Muscle layer of colon (tissue), 2 donors: ENCODE results near the gene OLFML2B.
"Not testable (repeated sequence)": the region's sequence is repeated elsewhere in the genome, so short reads cannot be mapped to it uniquely, and the experiment has no call there.

Experiments used
- H3K27ac ChIP-seq: one replicate; pipeline ENCODE4 v1.7.0; 2013; ENCODE audit warnings: low read depth, mild to moderate bottlenecking, low read length, moderate library complexity
- H3K27me3 ChIP-seq, 2 donors: one replicate each; pipeline ENCODE4 v1.7.0; 2013; ENCODE audit warnings: low read length in 2 of 2, mild to moderate bottlenecking in 2 of 2; ENCODE audit not compliant: insufficient read depth in 2 of 2, control insufficient read depth in 1 of 2
- H3K36me3 ChIP-seq: one replicate; pipeline ENCODE4 v1.7.0; 2013; ENCODE audit warnings: mild to moderate bottlenecking, low read length; ENCODE audit not compliant: insufficient read depth
- H3K4me1 ChIP-seq: one replicate; pipeline ENCODE4 v1.7.0; 2013; ENCODE audit warnings: mild to moderate bottlenecking, low read length; ENCODE audit not compliant: insufficient read depth
- H3K4me3 ChIP-seq, 2 donors: one replicate each; pipeline ENCODE4 v1.7.0; 2013; ENCODE audit warnings: low read length in 2 of 2, low read depth in 1 of 2, mild to moderate bottlenecking in 1 of 2, moderate library complexity in 1 of 2
- H3K9ac ChIP-seq: one replicate; pipeline ENCODE4 v1.7.0; 2013; ENCODE audit warnings: low read length
- H3K9me3 ChIP-seq: one replicate; pipeline ENCODE4 v1.7.0; 2013; ENCODE audit warnings: mild to moderate bottlenecking, low read length
- donor health status: abdominal sarcoma.
- donor health status: Adenocarcinoma of cecum.

The OLFML2B gene

GRCh38 chr1:162018418-162018817 is 5.3 kb downstream of the OLFML2B start:
- Histone ChIP-seq H3K4me3 (no peak overlapping the region), H3K36me3 (peaks cover 19% of the 10 kb centered on the region), H3K4me1 (peaks cover 37% of the 10 kb centered on the region), H3K27ac (no peak overlapping the region), H3K9me3 (no peaks in the 10 kb centered on the region), H3K27me3 (no peaks in the 10 kb centered on the region), H3K9ac (no peak overlapping the region)

- H3K27me3 ChIP-seq, H3K9ac ChIP-seq, H3K9me3 ChIP-seq, H3K27ac ChIP-seq, H3K4me3 ChIP-seq: not testable (repeated sequence)
- peaks cover 34% of the 10 kb centered on the region for H3K4me1 ChIP-seq
- H3K36me3 ChIP-seq, result peaks cover 19% of the 10 kb centered on the region
These were observed 5.9 kb downstream of the OLFML2B start for GRCh38 chr1:162017791-162018190.

- Histone ChIP-seq H3K9me3 (no peaks in the 10 kb centered on the region), H3K9ac (no peak overlapping the region), H3K4me3 (no peak overlapping the region), H3K27ac (no peak overlapping the region), H3K27me3 (no peaks in the 10 kb centered on the region), H3K4me1 (peaks cover 35% of the 10 kb centered on the region), H3K36me3 (peaks cover 19% of the 10 kb centered on the region)
These were observed 7.0 kb downstream of the OLFML2B start for GRCh38 chr1:162016631-162017030.

- no peaks in the 10 kb centered on the region for H3K9me3 ChIP-seq
- no peak overlapping the region for H3K9ac ChIP-seq
- H3K4me1 ChIP-seq, result peaks cover 34% of the 10 kb centered on the region
- no peaks in the 10 kb centered on the region for H3K27me3 ChIP-seq
- no peak overlapping the region for H3K4me3 ChIP-seq
- H3K36me3 ChIP-seq, result peaks cover 19% of the 10 kb centered on the region
- H3K27ac ChIP-seq, result no peak overlapping the region
These were observed 8.5 kb downstream of the OLFML2B start for GRCh38 chr1:162015196-162015595.

GRCh38 chr1:162014202-162014601 is 9.5 kb downstream of the OLFML2B start:
- no peaks in the 10 kb centered on the region for H3K9me3 ChIP-seq
- no peaks in the 10 kb centered on the region for H3K27me3 ChIP-seq
- H3K4me1 ChIP-seq, result peaks cover 29% of the 10 kb centered on the region
- H3K4me3 ChIP-seq, result no peak overlapping the region
- no peak overlapping the region for H3K9ac ChIP-seq
- H3K27ac ChIP-seq, result no peak overlapping the region
- H3K36me3 ChIP-seq, result peaks cover 15% of the 10 kb centered on the region

- H3K27ac ChIP-seq, result no peak overlapping the region
These were observed 10.4 kb downstream of the OLFML2B start for GRCh38 chr1:162013289-162013688.

GRCh38 chr1:162011337-162012012 is 12.2 kb downstream of the OLFML2B start:
- peaks cover 22% of the 10 kb centered on the region for H3K4me1 ChIP-seq
- H3K9me3 ChIP-seq, result no peaks in the 10 kb centered on the region
- no peak overlapping the region for H3K4me3 ChIP-seq
- H3K36me3 ChIP-seq, result peaks cover 4% of the 10 kb centered on the region
- no peak overlapping the region for H3K27ac ChIP-seq
- no peak overlapping the region for H3K9ac ChIP-seq
- H3K27me3 ChIP-seq, result no peaks in the 10 kb centered on the region

More at GRCh38 chr1:162013289-162013688, 10.4 kb downstream of the OLFML2B start:
- peaks cover 22% of the 10 kb centered on the region for H3K4me1 ChIP-seq
- no peak overlapping the region for H3K9ac ChIP-seq
- H3K9me3 ChIP-seq, result no peaks in the 10 kb centered on the region
- no peaks in the 10 kb centered on the region for H3K27me3 ChIP-seq
- H3K36me3 ChIP-seq, result peaks cover 14% of the 10 kb centered on the region
- H3K4me3 ChIP-seq, result no peak overlapping the region

- Histone ChIP-seq H3K27ac (no peak overlapping the region), H3K9ac (no peak overlapping the region), H3K36me3 (peaks cover 3% of the 10 kb centered on the region), H3K4me3 (no peak overlapping the region), H3K4me1 (peaks cover 22% of the 10 kb centered on the region), H3K9me3 (no peaks in the 10 kb centered on the region), H3K27me3 (no peaks in the 10 kb centered on the region)
These were observed 13.5 kb downstream of the OLFML2B start for GRCh38 chr1:162010175-162010506.

- Histone ChIP-seq H3K9me3 (no peaks in the 10 kb centered on the region), H3K27me3 (no peaks in the 10 kb centered on the region), H3K4me1 (peaks cover 22% of the 10 kb centered on the region), H3K4me3 (no peak overlapping the region), H3K36me3 (peaks cover 3% of the 10 kb centered on the region), H3K9ac (no peak overlapping the region), H3K27ac (no peak overlapping the region)
These were observed 14.0 kb downstream of the OLFML2B start for GRCh38 chr1:162009501-162010174.

- Histone ChIP-seq H3K4me3 (no peak overlapping the region), H3K9ac (no peak overlapping the region), H3K27ac (no peak overlapping the region), H3K4me1 (peaks cover 22% of the 10 kb centered on the region), H3K9me3 (no peaks in the 10 kb centered on the region), H3K36me3 (peaks cover 3% of the 10 kb centered on the region), H3K27me3 (no peaks in the 10 kb centered on the region)
These were observed 14.9 kb downstream of the OLFML2B start for GRCh38 chr1:162008799-162009198.

- Histone ChIP-seq H3K27me3 (no peaks in the 10 kb centered on the region), H3K4me1 (peaks cover 18% of the 10 kb centered on the region), H3K36me3 (peaks cover 3% of the 10 kb centered on the region), H3K9me3 (no peaks in the 10 kb centered on the region), H3K4me3 (no peak overlapping the region), H3K27ac (no peak overlapping the region), H3K9ac (no peak overlapping the region)
These were observed 16.2 kb downstream of the OLFML2B start for GRCh38 chr1:162007466-162007865.

GRCh38 chr1:162006081-162006480 is 17.6 kb downstream of the OLFML2B start:
- Histone ChIP-seq H3K36me3 (peaks cover 3% of the 10 kb centered on the region), H3K4me3 (no peak overlapping the region), H3K27me3 (no peaks in the 10 kb centered on the region), H3K4me1 (peaks cover 4% of the 10 kb centered on the region), H3K9me3 (no peaks in the 10 kb centered on the region), H3K9ac (no peak overlapping the region), H3K27ac (no peak overlapping the region)
